Keratinocyte (primary cell): Measurements from ENCODE around the gene SAMHD1. TPM values are rescaled to one million over a fixed set of nuclear protein-coding genes. Genes with fewer than 3 reads are reported as not detected.

ENCODE experiments used
- DNase-seq: peaks from one replicate; pipeline ENCODE4 v3.0.0-alpha.2; 2011; ENCODE audit warnings: low read depth, missing footprints, low spot score
- FAIRE-seq: peaks from 2 replicates; lab custom pipeline; 2011; peaks lifted over from hg19 to GRCh38; lab: Jason Lieb, UNC
- H2AFZ ChIP-seq: 2 replicates; pipeline ENCODE4 v1.6.0; 2012; ENCODE audit warnings: low read length, control low read depth, inconsistent platforms; ENCODE audit not compliant: control insufficient read depth
- H3K27ac ChIP-seq: 2 replicates; pipeline ENCODE4 v1.5.1; 2011; ENCODE audit warnings: low read length; ENCODE audit not compliant: control insufficient read depth, insufficient read depth
- H3K27me3 ChIP-seq: 3 replicates; pipeline ENCODE4 v1.6.0; 2011; ENCODE audit warnings: low read length; ENCODE audit not compliant: control insufficient read depth, insufficient read depth; ENCODE audit errors: extremely low read depth
- H3K36me3 ChIP-seq, 2 experiments: 2 replicates in 1 of 2; 3 replicates in 1 of 2; pipeline ENCODE4 v1.5.1; 2011; ENCODE audit warnings: low read length in 2 of 2, mild to moderate bottlenecking in 1 of 2; ENCODE audit not compliant: control insufficient read depth in 2 of 2, insufficient read depth in 2 of 2; ENCODE audit errors: extremely low read depth in 1 of 2
- H3K4me1 ChIP-seq: 3 replicates; pipeline ENCODE4 v1.5.1; 2011; ENCODE audit warnings: low read length; ENCODE audit not compliant: control insufficient read depth, insufficient read depth; ENCODE audit errors: extremely low read depth
- H3K4me2 ChIP-seq: 3 replicates; pipeline ENCODE4 v1.6.0; 2011; ENCODE audit warnings: low read depth, low read length; ENCODE audit not compliant: control insufficient read depth, insufficient read depth; ENCODE audit errors: extremely low read depth
- H3K4me3 ChIP-seq, 3 experiments: fragments of 200-600 bp in 1 of 3; sonication (generic) in 1 of 3; 2 replicates in 2 of 3; 3 replicates in 1 of 3; pipeline ENCODE4 v1.5.1; 2011 to 2016; ENCODE audit warnings: low read length in 3 of 3, mild to moderate bottlenecking in 3 of 3, control low read depth in 2 of 3, inconsistent platforms in 1 of 3, low read depth in 1 of 3, mixed read lengths in 1 of 3, mixed run types in 1 of 3, moderate library complexity in 1 of 3; ENCODE audit not compliant: control insufficient read depth in 2 of 3, insufficient read depth in 2 of 3; ENCODE audit errors: extremely low read depth in 1 of 3
- H3K79me2 ChIP-seq: 2 replicates; pipeline ENCODE4 v1.6.0; 2012; ENCODE audit warnings: low read length; ENCODE audit not compliant: control insufficient read depth, insufficient read depth
- H3K9ac ChIP-seq: 3 replicates; pipeline ENCODE4 v1.6.0; 2011; ENCODE audit warnings: low read length; ENCODE audit not compliant: control insufficient read depth, insufficient read depth; ENCODE audit errors: extremely low read depth
- H3K9me1 ChIP-seq: 3 replicates; pipeline ENCODE4 v1.6.0; 2011; ENCODE audit warnings: low read length; ENCODE audit not compliant: control insufficient read depth, insufficient read depth; ENCODE audit errors: extremely low read depth
- H3K9me3 ChIP-seq: 2 replicates; pipeline ENCODE4 v1.5.1; 2012; ENCODE audit warnings: low read depth, low read length; ENCODE audit not compliant: control insufficient read depth
- H4K20me1 ChIP-seq: 3 replicates; pipeline ENCODE4 v1.6.0; 2011; ENCODE audit warnings: low read length; ENCODE audit not compliant: control insufficient read depth, insufficient read depth; ENCODE audit errors: extremely low read depth
- CTCF ChIP-seq, 3 experiments: IDR thresholded peaks in 1 of 3; conservative IDR thresholded peaks in 1 of 3; optimal IDR thresholded peaks in 1 of 3; 2 replicates in 2 of 3; 3 replicates in 1 of 3; pipeline versions ENCODE3 to v1.5.1; 2011; ENCODE audit warnings: low read length in 3 of 3, mild to moderate bottlenecking in 3 of 3, moderate library complexity in 2 of 3, control low read depth in 1 of 3, inconsistent platforms in 1 of 3; ENCODE audit not compliant: insufficient read depth in 2 of 3; ENCODE audit errors: extremely low read depth in 1 of 3
- EZH2 ChIP-seq: IDR thresholded peaks from one replicate; pipeline ENCODE4 v1.6.1; 2012; ENCODE audit warnings: inconsistent platforms, mild to moderate bottlenecking, low read length, moderate library complexity
- dilution Hi-C: fragments of 300-500 bp; cut with MboI; formaldehyde crosslinking; loops from one replicate; pipeline ENCODE4 v1.7.0; 2020; ENCODE audit warnings: low sequenced_read_pairs; ENCODE audit not compliant: extremely low pct_ligation_motif_present
- polyA plus RNA-seq, 5 experiments: library from polyadenylated mRNA; depleted of rRNA in 3 of 5; stranded (reverse) in 3 of 5; stranded (forward) in 1 of 5; unstranded in 1 of 5; fragments of >200 nt; gene quantifications; 1 replicate in 1 of 5; 2 replicates in 3 of 5; 3 replicates in 1 of 5; pipeline versions ENCODE4 v1.2.1 to v1.2.3, GENCODE V29; 2011 to 2012; ENCODE audit warnings: missing spikeins in 2 of 5, low read depth in 1 of 5, low replicate concordance in 1 of 5

The SAMHD1 gene
- polyA plus RNA-seq, 1 donor (not counting 4 experiments of a cell fraction or from before 2014, with no cell fraction given) = 26.5 TPM

- H3K4me1 ChIP-seq = no peaks in the 10 kb centered on the region
- no peaks in the 10 kb centered on the region for H3K27me3 ChIP-seq
- H3K9me1 ChIP-seq = no peaks in the 10 kb centered on the region
- no peaks in the 10 kb centered on the region for H3K36me3 ChIP-seq
- FAIRE-seq = no peak
- DNase-seq = no peak
- no peak overlapping the region for H2AFZ ChIP-seq
- TF ChIP-seq EZH2 (no peak), CTCF (optimal IDR thresholded peaks at IDR 0.05 in 1 of 3, IDR thresholded peaks at IDR 0.05 in 1 of 3, conservative IDR thresholded peaks at IDR 0.05 in 1 of 3; ENCODE audit: extremely low read depth in 1 of 3, insufficient read depth in 2 of 3, low read length in 3 of 3) (no peak)
- no peaks in the 10 kb centered on the region for H3K79me2 ChIP-seq
- no peak overlapping the region for H3K9ac ChIP-seq
- H4K20me1 ChIP-seq = no peaks in the 10 kb centered on the region
- no peak overlapping the region for H3K4me2 ChIP-seq
- dilution Hi-C loops = no loop called here
- no peak overlapping the region for H3K4me3 ChIP-seq
- no peaks in the 10 kb centered on the region for H3K9me3 ChIP-seq
- H3K27ac ChIP-seq = no peak overlapping the region
These were observed 5.2 kb upstream of the SAMHD1 start for GRCh38 chr20:36956674-36957073.

- dilution Hi-C loops = no loop called here
These were observed 4.5 kb upstream of the SAMHD1 start for GRCh38 chr20:36956016-36956415.

More at GRCh38 chr20:36956016-36956415, 4.5 kb upstream of the SAMHD1 start:
- no peaks in the 10 kb centered on the region for H3K36me3 ChIP-seq
- H3K4me3 ChIP-seq = no peak overlapping the region
- no peaks in the 10 kb centered on the region for H3K9me3 ChIP-seq
- no peaks in the 10 kb centered on the region for H3K79me2 ChIP-seq
- FAIRE-seq (no peak), DNase-seq (no peak)
- no peak for TF ChIP-seq CTCF (optimal IDR thresholded peaks at IDR 0.05 in 1 of 3, IDR thresholded peaks at IDR 0.05 in 1 of 3, conservative IDR thresholded peaks at IDR 0.05 in 1 of 3; ENCODE audit: extremely low read depth in 1 of 3, insufficient read depth in 2 of 3, low read length in 3 of 3)
- no peak for TF ChIP-seq EZH2
- no peak overlapping the region for H2AFZ ChIP-seq
- no peak overlapping the region for H3K27ac ChIP-seq
- H3K4me1 ChIP-seq = no peaks in the 10 kb centered on the region
- no peaks in the 10 kb centered on the region for H4K20me1 ChIP-seq
- H3K9ac ChIP-seq = no peak overlapping the region
- no peaks in the 10 kb centered on the region for H3K27me3 ChIP-seq
- no peak overlapping the region for H3K4me2 ChIP-seq
- H3K9me1 ChIP-seq = no peaks in the 10 kb centered on the region
